NCI-H2196 treated with DMSO at 0.1 percent for 48 hours (cell line): ENCODE measurements around the gene TRIM15.
"Not testable (repeated sequence)": the region's sequence is repeated elsewhere in the genome, so short reads cannot be mapped to it uniquely, and the experiment has no call there.

Experiments
- DNase-seq: peaks from one replicate; lab custom pipeline; 2025; ENCODE audit not compliant: unreplicated experiment; lab: John Stamatoyannopoulos, UW

Gene TRIM15

GRCh38 chr6:30163090-30163917, at the start of gene TRIM15:
Gene TRIM15, plus strand, starts transcription at chr6:30163546. Its CDS starts 139 bp downstream, at chr6:30163685.
- DNase-seq: no peak

- no peak for DNase-seq
These were observed 49.5 kb upstream of the TRIM15 start for GRCh38 chr6:30113841-30114240.

DNA sequence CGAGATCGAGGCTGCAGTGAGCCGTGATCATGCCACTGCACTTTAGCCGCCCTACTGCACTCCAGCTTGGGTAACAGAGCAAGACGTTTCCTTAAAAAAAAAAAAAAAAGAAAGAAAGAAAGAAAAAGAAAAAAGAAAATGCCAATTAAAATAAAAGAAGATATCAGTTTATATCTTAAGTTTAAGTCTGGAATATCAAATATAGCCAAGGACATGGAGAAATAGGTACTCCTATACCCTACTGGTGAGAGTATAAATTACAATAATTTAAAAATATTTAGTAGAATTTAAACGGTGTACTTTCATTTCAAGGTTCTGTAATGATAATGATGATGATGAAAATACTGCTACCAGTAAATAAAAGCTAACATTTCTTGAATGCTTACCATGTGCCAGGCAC, 46.6 kb upstream of the TRIM15 start:
- no peak for DNase-seq

- DNase-seq: not testable (repeated sequence)
These were observed 44.7 kb upstream of the TRIM15 start for GRCh38 chr6:30118691-30119090.

DNA sequence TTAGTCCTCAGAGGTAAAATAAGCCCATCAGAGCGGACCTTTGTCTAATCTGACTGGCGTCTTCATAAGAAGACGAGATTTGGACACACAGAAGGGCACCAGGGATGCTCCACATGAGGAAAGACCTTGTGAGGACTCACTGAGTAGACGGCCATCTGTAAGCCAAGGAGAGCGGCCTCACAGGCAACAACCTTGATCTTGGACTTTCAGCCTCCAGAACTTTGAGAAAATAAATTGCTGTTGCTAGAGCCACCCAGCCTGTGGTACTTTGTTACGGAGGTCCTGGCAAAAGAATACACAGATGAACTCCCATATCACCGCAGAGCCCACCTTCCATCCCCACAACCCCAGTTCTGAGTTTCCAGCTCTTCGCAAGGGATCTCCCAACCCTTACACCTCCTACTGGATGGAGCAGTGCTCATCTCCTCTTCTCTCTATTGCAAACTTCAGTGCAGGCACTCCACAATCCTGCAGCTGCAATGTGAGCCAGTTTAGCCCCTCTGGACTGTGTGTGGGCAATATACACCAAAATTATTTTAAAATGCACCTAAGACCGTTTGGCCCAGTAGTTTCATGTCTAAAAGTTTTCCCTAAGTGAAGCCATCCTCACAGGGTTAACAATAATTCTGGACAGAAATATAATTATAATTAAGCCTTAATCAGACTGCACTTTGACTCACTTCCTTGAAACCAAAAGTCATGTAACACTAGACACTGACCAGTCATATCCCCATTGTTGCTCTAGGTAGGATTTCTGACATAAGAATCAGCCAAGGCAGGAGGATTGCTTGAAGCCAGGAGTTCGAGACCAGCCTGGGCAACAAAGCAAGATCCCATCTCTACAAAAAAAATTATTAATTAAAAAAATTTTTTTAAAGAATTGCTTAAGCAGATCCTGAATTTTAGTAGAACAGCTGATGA, 41.6 kb upstream of the TRIM15 start:
- DNase-seq: no peak

GRCh38 chr6:30122515-30122914, 40.8 kb upstream of the TRIM15 start:
- DNase-seq: no peak

DNA sequence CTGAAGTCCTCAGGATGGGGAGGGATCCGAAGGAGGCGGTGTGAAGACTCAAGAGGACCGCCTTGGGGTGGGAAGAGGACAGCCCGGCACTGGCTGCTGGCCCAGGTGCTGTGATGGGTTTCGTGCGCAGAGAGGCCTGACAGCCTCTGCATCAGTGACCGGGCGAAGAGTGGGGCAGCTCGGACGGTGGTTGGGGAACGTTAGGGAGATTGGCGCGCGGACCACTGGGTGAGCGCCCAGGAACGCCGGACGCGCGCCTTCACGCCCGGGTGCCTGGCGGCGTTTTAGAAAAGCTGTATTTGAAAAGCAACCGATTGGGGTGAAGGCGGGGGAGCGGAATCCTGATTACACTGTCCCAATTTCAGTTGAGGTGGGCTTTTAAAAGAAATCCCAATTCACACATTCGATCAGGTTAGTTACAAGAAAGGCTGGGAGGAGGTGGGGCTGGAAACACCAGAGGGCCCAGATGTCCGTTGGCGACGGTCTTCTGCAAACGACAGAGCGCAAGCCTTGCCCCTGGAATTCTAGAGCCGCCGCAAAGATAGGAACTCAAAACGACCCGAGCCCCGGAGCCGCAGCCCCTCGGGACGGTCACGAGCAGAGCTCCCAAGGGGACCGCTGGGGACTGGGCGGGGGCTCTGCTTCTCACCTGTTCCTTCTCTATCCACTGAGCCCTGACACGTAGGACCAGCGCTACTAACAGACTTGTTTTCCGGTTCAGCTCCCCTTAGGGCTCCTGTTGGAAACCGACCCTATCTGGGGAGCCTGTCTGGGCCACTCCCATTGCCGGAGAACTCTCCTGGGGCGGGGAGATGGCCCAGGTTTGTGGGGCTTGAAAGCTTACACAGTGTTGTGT, 35.9 kb upstream of the TRIM15 start:
- DNase-seq: no peak

DNA sequence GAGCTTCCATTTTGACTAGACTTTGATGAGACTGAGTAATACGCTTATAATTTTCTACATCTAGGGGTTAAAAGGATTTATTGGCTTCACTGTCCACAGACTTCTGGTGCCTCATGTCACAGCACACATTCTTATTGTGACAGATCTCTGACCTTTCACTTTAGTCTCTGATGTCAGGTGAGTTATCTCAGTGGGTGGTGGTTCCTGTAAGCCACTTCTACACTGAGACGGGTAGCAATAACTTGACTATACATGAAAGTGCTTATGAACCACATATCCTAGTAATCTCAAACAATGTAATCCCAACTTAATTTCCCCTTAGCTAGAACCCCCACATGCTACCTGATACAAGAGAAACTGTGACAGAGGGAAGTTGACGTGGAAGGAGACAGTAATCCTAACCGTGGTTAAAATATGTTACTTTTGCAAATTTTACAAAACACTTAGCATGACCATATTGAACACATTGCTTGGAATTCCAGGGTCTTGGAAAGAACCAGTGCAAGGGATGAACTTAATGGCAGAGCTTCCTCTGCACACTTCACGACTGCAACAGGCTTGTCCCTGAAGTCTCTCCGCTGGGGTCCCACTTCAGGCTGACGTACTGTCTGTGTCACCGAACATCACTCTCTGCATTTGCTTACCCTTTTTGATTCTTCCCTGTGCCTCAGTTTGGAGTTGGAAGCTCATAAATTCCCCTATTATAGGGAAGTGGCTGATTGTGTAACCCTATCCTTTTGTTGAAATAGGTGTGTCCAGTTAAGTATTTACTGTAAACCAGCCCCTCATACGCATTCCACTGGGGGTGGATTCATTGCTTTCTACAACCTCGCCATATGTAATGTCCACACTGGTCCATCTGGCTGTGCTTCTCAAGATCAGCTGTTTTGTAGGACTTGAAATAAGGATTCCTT, 33.8 kb upstream of the TRIM15 start:
- DNase-seq: no peak

DNA sequence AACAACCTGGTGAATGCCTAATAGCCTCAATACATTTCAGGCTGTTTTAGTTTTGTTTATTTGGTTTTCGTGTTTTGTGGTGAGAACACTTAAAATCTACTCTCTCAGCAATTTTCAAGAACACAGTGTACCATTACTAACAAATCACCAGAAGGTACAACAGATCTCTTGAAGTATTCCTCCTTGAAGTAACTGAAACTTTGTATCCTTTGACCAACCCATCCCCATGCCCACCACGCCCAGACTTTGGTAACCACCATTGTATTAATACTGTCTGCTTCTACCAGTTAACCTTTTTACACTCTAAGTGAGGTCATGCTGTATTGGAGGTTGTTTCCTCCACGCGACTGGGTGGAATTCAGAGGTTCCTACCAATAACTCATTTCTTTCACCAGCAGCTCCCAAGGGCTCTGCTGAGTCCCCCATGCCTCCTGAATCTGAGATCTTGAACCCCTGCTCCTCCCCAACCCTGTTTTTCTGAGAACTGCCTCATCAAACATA, 33.1 kb upstream of the TRIM15 start:
- no peak for DNase-seq

- peak; percentile 85 for DNase-seq
These were observed 32.2 kb upstream of the TRIM15 start for GRCh38 chr6:30130887-30131862.

GRCh38 chr6:30131947-30132497, 31.3 kb upstream of the TRIM15 start:
- no peak for DNase-seq

DNA sequence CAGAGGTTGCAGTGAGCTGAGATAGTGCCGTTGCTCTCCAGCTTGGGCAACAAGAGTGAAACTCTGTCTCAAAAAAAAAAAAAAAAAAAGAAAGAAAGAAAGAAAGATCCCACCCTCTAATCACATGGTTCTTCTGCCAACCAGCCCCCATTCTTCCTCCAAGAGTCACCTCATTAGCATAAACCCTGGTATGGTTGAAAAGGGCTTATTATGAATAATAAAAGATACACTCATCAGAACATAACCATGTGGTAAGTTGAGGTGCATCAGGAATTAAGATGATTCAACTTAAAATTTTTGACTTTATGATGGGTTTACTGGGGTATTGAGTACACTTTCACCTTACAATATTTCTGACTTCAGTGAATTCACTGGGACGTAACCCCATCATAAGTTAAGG, 28.2 kb upstream of the TRIM15 start:
- no peak for DNase-seq

GRCh38 chr6:30135757-30136156, 27.6 kb upstream of the TRIM15 start, which contains the start of gene TRIM40:
Gene TRIM40, plus strand, starts transcription at chr6:30136140. Its CDS starts 897 bp downstream, at chr6:30137037.
- DNase-seq: no peak

- no peak for DNase-seq
These were observed 26.6 kb upstream of the TRIM15 start for GRCh38 chr6:30136570-30137286.

DNA sequence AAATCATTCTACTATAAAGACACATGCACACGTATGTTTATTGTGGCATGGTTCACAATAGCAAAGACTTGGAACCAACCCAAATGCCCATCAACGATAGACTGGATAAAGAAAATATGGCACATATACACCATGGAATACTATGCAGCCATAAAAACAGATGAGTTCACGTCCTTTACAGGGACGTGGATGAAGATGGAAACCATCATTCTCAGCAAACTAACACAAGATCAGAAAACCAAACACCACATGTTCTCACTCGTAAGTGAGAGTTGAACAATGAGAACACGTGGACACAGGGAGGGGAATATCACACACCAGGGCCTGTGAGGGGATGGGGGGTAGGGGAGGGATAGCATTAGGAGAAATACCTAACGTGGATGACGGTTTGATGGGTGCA, 23.1 kb upstream of the TRIM15 start:
- DNase-seq: not testable (repeated sequence)

DNA sequence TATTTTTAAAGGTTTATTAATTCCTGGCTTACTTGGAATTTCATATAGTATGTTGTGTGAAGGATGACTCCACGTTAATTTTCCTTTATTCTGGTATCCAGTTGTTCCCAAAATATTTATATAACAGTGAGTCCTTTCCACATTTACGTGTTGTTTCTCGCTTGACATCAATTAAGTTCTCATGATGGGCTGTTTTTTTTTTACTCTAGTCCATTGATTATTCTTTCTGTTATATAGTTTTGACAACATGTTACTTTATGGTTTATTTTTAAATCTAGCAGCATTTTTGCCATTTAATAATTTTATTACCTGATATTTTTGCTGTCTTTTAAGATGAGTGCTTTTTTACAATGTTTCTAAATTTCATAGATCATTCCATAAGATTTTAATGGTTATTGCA, 20.7 kb upstream of the TRIM15 start:
- DNase-seq: no peak

DNA sequence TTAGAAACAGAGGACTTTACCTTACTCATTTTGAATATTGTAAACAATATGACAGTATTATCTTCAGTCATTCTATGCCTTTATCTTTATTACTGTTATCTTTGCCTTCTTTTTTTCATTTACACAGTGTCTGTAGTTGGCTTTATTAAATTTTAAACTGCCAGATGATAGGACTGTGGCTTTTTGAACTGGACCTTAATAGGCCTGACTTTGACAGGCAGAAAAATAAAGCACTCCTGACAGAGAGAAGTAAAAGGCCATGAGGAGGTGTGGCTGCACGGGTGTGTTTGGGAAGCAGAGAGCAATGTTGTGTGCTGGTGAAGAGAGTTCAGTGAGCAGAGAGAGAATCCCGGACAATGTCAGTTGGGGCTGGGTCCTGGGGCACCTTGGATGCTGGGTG, 19.6 kb upstream of the TRIM15 start:
- DNase-seq: no peak

GRCh38 chr6:30144811-30145210, 18.5 kb upstream of the TRIM15 start:
- no peak for DNase-seq
